Measurements from ENCODE around the gene INPP1.

DNA sequence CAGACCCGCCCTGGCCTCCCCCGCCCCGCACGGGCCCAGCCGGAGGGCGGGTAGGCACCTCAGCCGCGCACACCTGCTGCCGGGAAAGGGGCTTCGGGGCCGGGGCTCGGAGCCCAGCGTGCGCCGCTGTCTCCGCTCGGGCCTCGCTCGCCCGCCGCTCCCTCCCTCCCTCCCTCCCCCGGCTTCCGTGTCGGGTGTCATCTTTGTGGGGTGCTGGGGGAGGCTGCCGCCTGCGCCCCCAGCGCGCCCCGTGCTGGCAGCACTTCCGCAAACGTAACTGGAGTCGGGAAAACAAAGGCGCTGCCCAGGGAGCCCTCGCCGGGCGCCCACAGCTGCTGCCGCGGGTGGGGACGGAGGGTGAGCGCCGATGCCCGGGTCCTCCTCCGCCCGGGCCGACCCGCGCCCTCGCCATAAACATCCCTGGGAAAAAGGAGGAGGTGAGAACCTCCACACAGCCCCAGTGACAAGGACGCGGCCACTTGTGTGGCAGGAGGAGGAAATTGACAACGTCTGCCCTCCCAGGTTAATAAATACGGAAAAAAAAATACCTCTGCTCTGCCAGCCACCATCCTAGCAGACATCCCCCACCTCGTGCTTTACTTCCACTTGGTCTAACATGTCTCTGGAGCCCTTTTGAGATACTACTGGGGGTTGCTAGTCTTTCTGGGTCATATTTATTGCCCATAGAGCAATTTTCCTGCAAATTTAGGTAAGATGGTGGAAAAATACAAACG is 65.3 kb downstream of the INPP1 start:
- TF ChIP-seq CTCF (IDR thresholded peaks at IDR 0.05) (no peak), POLR2A (IDR thresholded peaks at IDR 0.05) (peak in 2 of 4 donors; percentile 57 to 68)
